IMR-90 (cell line): ENCODE results near the gene MRPL43. TPM values are rescaled to one million over a fixed set of nuclear protein-coding genes. Genes with fewer than 3 reads are reported as not detected.

Experiments
- ATAC-seq: fragments of 200-7000 bp; cut with Tn5 transposase; 2 replicates; pipeline ENCODE4 v1.9.1; 2020; ENCODE audit warnings: low read depth, mild to moderate bottlenecking, moderate library complexity
- BruUV-seq: library from RNA; stranded (reverse); fragments of 400-500 nt; replicated peaks from 2 replicates; lab custom pipeline; 2021; lab: Mats Ljungman, UMichigan
- CTCF ChIA-PET: fragments of 300-600 bp; formaldehyde crosslinking; extraction: SDS; loops from one replicate; lab custom pipeline; 2021; ENCODE audit warnings: antibody characterized with exemption; lab: Yijun Ruan, JAX
- POLR2A ChIA-PET: fragments of 300-600 bp; sonication (Branson Sonifier 250); formaldehyde crosslinking; loops from one replicate; lab custom pipeline; 2022; ENCODE audit warnings: antibody characterized with exemption; ENCODE audit not compliant: unreplicated experiment; lab: Charles Lee
- DNase-seq: peaks from one replicate; pipeline ENCODE4 v3.0.0; 2013
- H2AFZ ChIP-seq: replicated peaks from 2 replicates; pipeline ENCODE3; 2013; ENCODE audit warnings: low read length, mild to moderate bottlenecking; ENCODE audit not compliant: poor library complexity
- H2AK5ac ChIP-seq: 2 replicates; pipeline ENCODE4 v1.6.1; 2013; ENCODE audit warnings: low read depth, low read length, inconsistent platforms
- H2AK9ac ChIP-seq: replicated peaks from 2 replicates; pipeline ENCODE3; 2013; ENCODE audit warnings: mild to moderate bottlenecking, low read depth, low read length, moderate library complexity; ENCODE audit not compliant: poor library complexity
- H2BK120ac ChIP-seq: 2 replicates; pipeline ENCODE4 v1.6.1; 2013; ENCODE audit warnings: low read depth, low read length, inconsistent platforms
- H2BK15ac ChIP-seq: 3 replicates; pipeline ENCODE4 v1.6.1; 2013; ENCODE audit warnings: low read depth, low read length, inconsistent platforms
- H2BK20ac ChIP-seq: 2 replicates; pipeline ENCODE4 v1.6.1; 2013; ENCODE audit warnings: low read depth, mild to moderate bottlenecking, inconsistent platforms, low read length, moderate library complexity
- H2BK5ac ChIP-seq: 2 replicates; pipeline ENCODE4 v1.6.1; 2013; ENCODE audit warnings: mild to moderate bottlenecking, low read depth, low read length, inconsistent platforms; ENCODE audit not compliant: poor library complexity, severe bottlenecking
- H3K14ac ChIP-seq: replicated peaks from 2 replicates; pipeline ENCODE4 v1.6.1; 2013; ENCODE audit warnings: low read depth, low read length, inconsistent platforms
- H3K18ac ChIP-seq: 2 replicates; pipeline ENCODE4 v1.6.1; 2013; ENCODE audit warnings: low read depth, low read length, control low read depth
- H3K23ac ChIP-seq: 2 replicates; pipeline ENCODE4 v1.6.1; 2013; ENCODE audit warnings: low read depth, low read length, inconsistent platforms
- H3K27ac ChIP-seq: 2 replicates; pipeline ENCODE4 v1.5.1; 2013; ENCODE audit warnings: mild to moderate bottlenecking, control low read depth, low read length; ENCODE audit not compliant: insufficient read depth
- H3K27me3 ChIP-seq: 2 replicates; pipeline ENCODE4 v1.6.1; 2013; ENCODE audit warnings: low read length; ENCODE audit not compliant: control insufficient read depth, insufficient read depth
- H3K36me3 ChIP-seq: 2 replicates; pipeline ENCODE4 v1.6.1; 2013; ENCODE audit warnings: low read length, mixed read lengths; ENCODE audit not compliant: control insufficient read depth, insufficient read depth
- H3K4ac ChIP-seq: 2 replicates; pipeline ENCODE4 v1.6.1; 2013; ENCODE audit warnings: low read depth, low read length, inconsistent platforms
- H3K4me1 ChIP-seq: 2 replicates; pipeline ENCODE4 v1.6.1; 2013; ENCODE audit warnings: low read length, mixed read lengths; ENCODE audit not compliant: control insufficient read depth, insufficient read depth
- H3K4me2 ChIP-seq: 2 replicates; pipeline ENCODE4 v1.6.1; 2013; ENCODE audit warnings: low read depth, mild to moderate bottlenecking, control low read depth, low read length, moderate library complexity
- H3K4me3 ChIP-seq: 2 replicates; pipeline ENCODE4 v1.5.1; 2013; ENCODE audit warnings: low read depth, mild to moderate bottlenecking, control low read depth, low read length, moderate library complexity; ENCODE audit not compliant: insufficient read depth
- H3K56ac ChIP-seq: 2 replicates; pipeline ENCODE4 v1.6.1; 2013; ENCODE audit warnings: low read length, inconsistent platforms; ENCODE audit not compliant: insufficient read depth; ENCODE audit errors: extremely low read depth
- H3K79me1 ChIP-seq, 2 experiments: 2 replicates each; pipeline ENCODE4 v1.6.1; 2013; ENCODE audit warnings: low read length in 2 of 2, inconsistent platforms in 1 of 2, low read depth in 1 of 2
- H3K9ac ChIP-seq: 2 replicates; pipeline ENCODE4 v1.6.1; 2013; ENCODE audit warnings: low read depth, low read length, control low read depth
- H3K9me1 ChIP-seq: 2 replicates; pipeline ENCODE4 v1.6.1; 2013; ENCODE audit warnings: low read length, inconsistent platforms; ENCODE audit not compliant: insufficient read depth
- H3K9me3 ChIP-seq: 2 replicates; pipeline ENCODE4 v1.6.1; 2013; ENCODE audit warnings: low read length; ENCODE audit not compliant: control insufficient read depth, insufficient read depth
- H4K20me1 ChIP-seq: 2 replicates; pipeline ENCODE4 v1.6.1; 2013; ENCODE audit warnings: low read length, inconsistent platforms; ENCODE audit not compliant: insufficient read depth
- H4K5ac ChIP-seq: 2 replicates; pipeline ENCODE4 v1.6.1; 2013; ENCODE audit warnings: mild to moderate bottlenecking, low read depth, low read length, control low read depth
- H4K8ac ChIP-seq, 2 experiments: 2 replicates each; pipeline ENCODE4 v1.6.1; 2013; ENCODE audit warnings: low read depth in 2 of 2, low read length in 2 of 2, control low read depth in 1 of 2, inconsistent platforms in 1 of 2
- H4K91ac ChIP-seq: 2 replicates; pipeline ENCODE4 v1.6.1; 2013; ENCODE audit warnings: low read depth, low read length, inconsistent platforms; ENCODE audit not compliant: insufficient read depth
- BHLHE40 ChIP-seq: fragments of 150-350 bp; IDR thresholded peaks from 2 replicates; pipeline ENCODE4 v1.6.1; 2016; ENCODE audit warnings: mild to moderate bottlenecking, low read depth, low read length
- CTCF ChIP-seq: conservative IDR thresholded peaks from 2 replicates; pipeline ENCODE4 v1.5.1; 2012; ENCODE audit warnings: mild to moderate bottlenecking, low read depth, low read length, improper control_type of control experiment
- MAFK ChIP-seq: IDR thresholded peaks from 2 replicates; pipeline ENCODE4 v1.6.1; 2012; ENCODE audit warnings: low read depth, low read length, improper control_type of control experiment
- MAZ ChIP-seq: IDR thresholded peaks from 2 replicates; pipeline ENCODE4 v1.6.1; 2012; ENCODE audit warnings: low read depth, mild to moderate bottlenecking, low read length, improper control_type of control experiment, moderate library complexity, borderline replicate concordance
- MXI1 ChIP-seq: IDR thresholded peaks from 2 replicates; pipeline ENCODE4 v1.6.1; 2012; ENCODE audit warnings: low read depth, mild to moderate bottlenecking, low read length, moderate library complexity, borderline replicate concordance
- NFE2L2 ChIP-seq: fragments of 150-350 bp; IDR thresholded peaks from 2 replicates; pipeline ENCODE4 v1.6.1; 2016; ENCODE audit warnings: low read depth, mild to moderate bottlenecking, low read length
- RAD21 ChIP-seq: IDR thresholded peaks from 2 replicates; pipeline ENCODE4 v1.6.1; 2012; ENCODE audit warnings: low read length, improper control_type of control experiment
- RCOR1 ChIP-seq: IDR thresholded peaks from 2 replicates; pipeline ENCODE4 v1.6.1; 2012; ENCODE audit warnings: mild to moderate bottlenecking, low read length, improper control_type of control experiment; ENCODE audit not compliant: insufficient replicate concordance
- SMC3 ChIP-seq: fragments of 150-350 bp; IDR thresholded peaks from 2 replicates; pipeline ENCODE4 v1.6.1; 2016; ENCODE audit warnings: low read depth, mild to moderate bottlenecking, antibody characterized with exemption, low read length, moderate library complexity
- USF2 ChIP-seq: fragments of 150-350 bp; IDR thresholded peaks from 2 replicates; pipeline ENCODE4 v1.6.1; 2017; ENCODE audit warnings: mild to moderate bottlenecking, antibody characterized with exemption, low read length, low read depth
- WGBS, 2 experiments: methylation state at CpG; one replicate each; pipeline versions ENCODE4 v1.1.5 to v1.1.7; 2013; ENCODE audit warnings: missing lambda C conversion rate in 2 of 2; ENCODE audit not compliant: insufficient read length in 1 of 2; ENCODE audit errors: extremely low coverage in 2 of 2; 5-methylcytosine and 5-hydroxymethylcytosine counted together
- dilution Hi-C: fragments of 300-500 bp; cut with HindIII; formaldehyde crosslinking; loops from one replicate; pipeline ENCODE4 v1.14.3; 2018; ENCODE audit warnings: low sequenced_read_pairs; ENCODE audit not compliant: unreplicated experiment
- in situ Hi-C: fragments of 300-500 bp; cut with MboI; formaldehyde crosslinking; loops from 3 replicates; pipeline ENCODE4 v1.14.3; 2019; ENCODE audit warnings: low sequenced_read_pairs, inconsistent platforms, mixed read lengths
- intact Hi-C: fragments of 100-400 bp; cut with micrococcal nuclease; formaldehyde crosslinking; loops from 2 replicates; pipeline ENCODE4 v1.10.0; 2022
- polyA plus RNA-seq, 3 experiments: library from polyadenylated mRNA; depleted of rRNA; stranded (reverse); fragments of >200 nt; gene quantifications; 2 replicates each; pipeline ENCODE4 v1.2.3, GENCODE V29; 2012; ENCODE audit warnings: low replicate concordance in 1 of 3
- total RNA-seq: library from RNA; depleted of rRNA; stranded (reverse); fragments of >200 nt; gene quantifications from 2 replicates; pipeline ENCODE4 v1.2.3, GENCODE V29; 2012

MRPL43 gene
- total and polyA plus RNA-seq, 2 of the 4 experiments (the other 2 are of a cell fraction), result 61.3 to 142 TPM

- TF ChIP-seq RCOR1 (no peak), RAD21 (no peak)
These were observed 17.0 kb downstream of the MRPL43 start (continued) for GRCh38 chr10:100970076-100970913.

- Histone ChIP-seq H4K20me1 (no peaks in the 10 kb centered on the region), H4K8ac (peak within 1 kb of the TSS; percentile 8 to 84; a peak in 2 of 4 replicates), H4K91ac (peak within 1 kb of the TSS; percentile 17; the same call in 1 of the 2 replicates), H3K27me3 (no peaks in the 10 kb centered on the region), H3K23ac (peak within 1 kb of the TSS; percentile 68), H2BK5ac (no peak within 1 kb of the TSS), H2BK15ac (no peak within 1 kb of the TSS), H3K9me3 (no peaks in the 10 kb centered on the region), H3K4ac (peak within 1 kb of the TSS; percentile 65), H3K4me2 (peak within 1 kb of the TSS; percentile 93), H2AK9ac (peak within 1 kb of the TSS; percentile 97), H3K9ac (peak within 1 kb of the TSS; percentile 25), H2BK120ac (no peak within 1 kb of the TSS; the same call in 1 of the 2 replicates), H3K79me1 (no peaks in the 10 kb centered on the region), H2AK5ac (0 out of 2 replicates have a peak within 1 kb of the TSS, but pooled peaks have one; percentile 56), H3K4me1 (peaks cover 6% of the 10 kb centered on the region), H4K5ac (peak within 1 kb of the TSS; percentile 38), H3K14ac (peak within 1 kb of the TSS; percentile 78; the same call in 1 of the 2 replicates), H3K9me1 (peaks cover 12% of the 10 kb centered on the region; the same call in 1 of the 2 replicates), H2BK20ac (no peak within 1 kb of the TSS), H3K18ac (no peak within 1 kb of the TSS), H3K27ac (no peak within 1 kb of the TSS), H3K4me3 (peak within 1 kb of the TSS; percentile 76), H3K36me3 (peaks cover 9% of the 10 kb centered on the region), H2AFZ (peak within 1 kb of the TSS; percentile 97), H3K56ac (no peak within 1 kb of the TSS)
- POLR2A ChIA-PET, result no interaction called here
- 2% methylated on average over 14 of the region's 70 CpGs; no CpG with 5 or more reads in 1 of the 2 experiments for WGBS, 2 experiments
- DNase-seq (peak; percentile 12), ATAC-seq (peak; percentile 87)
- in situ Hi-C loops, result no loop called here
- intact Hi-C loops, result no loop called here
- CTCF ChIA-PET, result interaction anchor here (1.3 kb wide), 1 partner anchor 45 kb away, joined by 9 read pairs; no protein-coding TSS in a partner anchor
- BruUV-seq, result no TSS peak
- dilution Hi-C loops, result no loop called here
- TF ChIP-seq RAD21 (peak; percentile 27; the same call in 1 of the 2 replicates), NFE2L2 (no peak), BHLHE40 (no peak), MXI1 (no peak), MAZ (peak; percentile 60; the same call in 1 of the 2 replicates), CTCF (peak; percentile 61), RCOR1 (no peak), USF2 (no peak), SMC3 (peak; percentile 52), MAFK (no peak)
These were observed 17.9 kb downstream of the MRPL43 start, which contains the start of gene SEMA4G for GRCh38 chr10:100969187-100970075. Gene SEMA4G (plus strand): TSS chr10:100969504. CDS start chr10:100972913, 3,409 bp downstream.
